IPS-15b (cell line): ENCODE measurements around the gene PADI1.

Experiments used
- H3K27me3 ChIP-seq: one replicate; pipeline ENCODE4 v1.6.1; 2013; ENCODE audit warnings: low read length; ENCODE audit not compliant: control insufficient read depth, insufficient read depth
- H3K36me3 ChIP-seq: one replicate; pipeline ENCODE4 v1.6.1; 2013; ENCODE audit warnings: low read length; ENCODE audit not compliant: control insufficient read depth, insufficient read depth
- H3K4me1 ChIP-seq: one replicate; pipeline ENCODE4 v1.6.1; 2013; ENCODE audit warnings: mild to moderate bottlenecking, low read length; ENCODE audit not compliant: control insufficient read depth, insufficient read depth
- H3K4me3 ChIP-seq: one replicate; pipeline ENCODE4 v1.5.1; 2013; ENCODE audit warnings: low read depth, low read length
- H3K9ac ChIP-seq: one replicate; pipeline ENCODE4 v1.6.1; 2013; ENCODE audit warnings: low read depth, mild to moderate bottlenecking, low read length
- H3K9me3 ChIP-seq: one replicate; pipeline ENCODE4 v1.6.1; 2013; ENCODE audit warnings: mild to moderate bottlenecking, low read length; ENCODE audit not compliant: control insufficient read depth, insufficient read depth

Gene PADI1

GRCh38 chr1:17184822-17185484, 20.0 kb upstream of the PADI1 start:
- no peaks in the 10 kb centered on the region for H3K27me3 ChIP-seq
- H3K4me1 ChIP-seq: no peaks in the 10 kb centered on the region
- H3K36me3 ChIP-seq: no peaks in the 10 kb centered on the region
- H3K4me3 ChIP-seq: no peak overlapping the region
- no peaks in the 10 kb centered on the region for H3K9me3 ChIP-seq
- no peak overlapping the region for H3K9ac ChIP-seq

GRCh38 chr1:17185485-17185860, 19.5 kb upstream of the PADI1 start:
- H3K4me1 ChIP-seq: no peaks in the 10 kb centered on the region
- H3K9ac ChIP-seq: no peak overlapping the region
- no peaks in the 10 kb centered on the region for H3K36me3 ChIP-seq

GRCh38 chr1:17186216-17186909, 18.6 kb upstream of the PADI1 start:
- no peaks in the 10 kb centered on the region for H3K36me3 ChIP-seq

More at GRCh38 chr1:17185485-17185860, 19.5 kb upstream of the PADI1 start:
- Histone ChIP-seq H3K4me3 (no peak overlapping the region), H3K9me3 (no peaks in the 10 kb centered on the region), H3K27me3 (no peaks in the 10 kb centered on the region)

GRCh38 chr1:17187051-17187450, 17.9 kb upstream of the PADI1 start:
- Histone ChIP-seq H3K9me3 (no peaks in the 10 kb centered on the region), H3K27me3 (no peaks in the 10 kb centered on the region), H3K36me3 (no peaks in the 10 kb centered on the region), H3K4me1 (no peaks in the 10 kb centered on the region), H3K4me3 (no peak overlapping the region), H3K9ac (no peak overlapping the region)

More at GRCh38 chr1:17186216-17186909, 18.6 kb upstream of the PADI1 start:
- no peaks in the 10 kb centered on the region for H3K27me3 ChIP-seq
- no peaks in the 10 kb centered on the region for H3K9me3 ChIP-seq
- no peak overlapping the region for H3K9ac ChIP-seq
- H3K4me3 ChIP-seq: no peak overlapping the region
- no peaks in the 10 kb centered on the region for H3K4me1 ChIP-seq

GRCh38 chr1:17188217-17188616, 16.7 kb upstream of the PADI1 start:
- Histone ChIP-seq H3K9me3 (no peaks in the 10 kb centered on the region), H3K27me3 (no peaks in the 10 kb centered on the region), H3K36me3 (no peaks in the 10 kb centered on the region), H3K4me3 (no peak overlapping the region), H3K9ac (no peak overlapping the region), H3K4me1 (no peaks in the 10 kb centered on the region)

- Histone ChIP-seq H3K27me3 (no peaks in the 10 kb centered on the region), H3K4me1 (no peaks in the 10 kb centered on the region), H3K9me3 (no peaks in the 10 kb centered on the region), H3K9ac (no peak overlapping the region), H3K36me3 (no peaks in the 10 kb centered on the region), H3K4me3 (no peak overlapping the region)
Measured at GRCh38 chr1:17188889-17189631, 15.9 kb upstream of the PADI1 start.

- Histone ChIP-seq H3K36me3 (no peaks in the 10 kb centered on the region), H3K27me3 (no peaks in the 10 kb centered on the region), H3K9me3 (no peaks in the 10 kb centered on the region), H3K4me3 (no peak overlapping the region), H3K9ac (no peak overlapping the region), H3K4me1 (no peaks in the 10 kb centered on the region)
Measured at GRCh38 chr1:17189632-17189990, 15.3 kb upstream of the PADI1 start.

- no peak overlapping the region for H3K4me3 ChIP-seq
Measured at GRCh38 chr1:17190010-17190995, 14.6 kb upstream of the PADI1 start.

GRCh38 chr1:17191990-17192242, 13.0 kb upstream of the PADI1 start:
- Histone ChIP-seq H3K36me3 (no peaks in the 10 kb centered on the region), H3K4me3 (no peak overlapping the region), H3K4me1 (no peaks in the 10 kb centered on the region)

More at GRCh38 chr1:17190010-17190995, 14.6 kb upstream of the PADI1 start:
- Histone ChIP-seq H3K4me1 (no peaks in the 10 kb centered on the region), H3K9me3 (no peaks in the 10 kb centered on the region), H3K9ac (no peak overlapping the region), H3K36me3 (no peaks in the 10 kb centered on the region), H3K27me3 (no peaks in the 10 kb centered on the region)

GRCh38 chr1:17192394-17193221, 12.3 kb upstream of the PADI1 start:
- no peaks in the 10 kb centered on the region for H3K9me3 ChIP-seq
- H3K27me3 ChIP-seq: no peaks in the 10 kb centered on the region
- H3K4me3 ChIP-seq: no peak overlapping the region
- no peaks in the 10 kb centered on the region for H3K4me1 ChIP-seq
- H3K9ac ChIP-seq: no peak overlapping the region
- H3K36me3 ChIP-seq: no peaks in the 10 kb centered on the region

More at GRCh38 chr1:17191990-17192242, 13.0 kb upstream of the PADI1 start:
- Histone ChIP-seq H3K27me3 (no peaks in the 10 kb centered on the region), H3K9ac (no peak overlapping the region), H3K9me3 (no peaks in the 10 kb centered on the region)
